ENCODE data around the gene ZNF555. TPM values are rescaled to one million over a fixed set of nuclear protein-coding genes. Genes with fewer than 3 reads are reported as not detected.

Gene ZNF555
- total RNA-seq, 6 donors from 2014 or later = 3.3 to 7.5 (median 5.8) TPM

GRCh38 chr19:2795827-2796658 is 45.2 kb upstream of the ZNF555 start:
- TF ChIP-seq EP300 (IDR thresholded peaks at IDR 0.05) (no peak), POLR2AphosphoS5 (IDR thresholded peaks at IDR 0.05) (no peak), CTCF (IDR thresholded peaks at IDR 0.05) (no peak), POLR2A (IDR thresholded peaks at IDR 0.05) (no peak)
- ATAC-seq (ENCODE audit: low FRiP score in 2 of 2) = no peak
- Histone ChIP-seq H3K4me3 (no peak overlapping the region), H3K27me3 (no peaks in the 10 kb centered on the region), H3K9me3 (no peaks in the 10 kb centered on the region), H3K4me1 (no peaks in the 10 kb centered on the region), H3K27ac (no peak overlapping the region), H3K36me3 (peaks cover 0 to 67% (median 39%) of the 10 kb centered on the region in 4 donors)
- 94 to 95% methylated on average over 23 to 25 of the region's 27 CpGs for WGBS, 2 donors
- no peak for DNase-seq

- TF ChIP-seq POLR2AphosphoS5 (IDR thresholded peaks at IDR 0.05) (no peak), EP300 (IDR thresholded peaks at IDR 0.05) (no peak)
- peak in 1 of 2 donors; percentile 62 for DNase-seq
- ATAC-seq (ENCODE audit: low FRiP score in 2 of 2) = no peak
- H3K4me1 ChIP-seq = no peaks in the 10 kb centered on the region
- no peak overlapping the region for H3K4me3 ChIP-seq
- 96 to 99% methylated on average over 13 to 20 of the region's 23 CpGs for WGBS, 2 donors
- no peak overlapping the region for H3K27ac ChIP-seq
- no peaks in the 10 kb centered on the region for H3K9me3 ChIP-seq
- no peaks in the 10 kb centered on the region for H3K27me3 ChIP-seq
- H3K36me3 ChIP-seq = peaks cover 0 to 63% (median 39%) of the 10 kb centered on the region in 4 donors
Observed at GRCh38 chr19:2796659-2797266, 44.5 kb upstream of the ZNF555 start.

GRCh38 chr19:2797280-2797679 is 44.0 kb upstream of the ZNF555 start:
- Histone ChIP-seq H3K4me1 (no peaks in the 10 kb centered on the region), H3K27me3 (no peaks in the 10 kb centered on the region), H3K4me3 (no peak overlapping the region), H3K36me3 (peaks cover 0 to 59% (median 39%) of the 10 kb centered on the region in 4 donors), H3K9me3 (no peaks in the 10 kb centered on the region), H3K27ac (no peak overlapping the region)
- TF ChIP-seq POLR2AphosphoS5 (IDR thresholded peaks at IDR 0.05) (no peak), CTCF (IDR thresholded peaks at IDR 0.05) (no peak), EP300 (IDR thresholded peaks at IDR 0.05) (no peak), POLR2A (IDR thresholded peaks at IDR 0.05) (no peak)
- ATAC-seq (ENCODE audit: low FRiP score in 2 of 2) (no peak), DNase-seq (no peak)
- 93 to 97% methylated on average over 13 to 14 of the region's 15 CpGs for WGBS, 2 donors

- H3K4me1 ChIP-seq = no peaks in the 10 kb centered on the region
- no peak overlapping the region for H3K27ac ChIP-seq
- no peak overlapping the region for H3K4me3 ChIP-seq
- DNase-seq = peak in 1 of 2 donors; percentile 56
- no peaks in the 10 kb centered on the region for H3K9me3 ChIP-seq
- no peak for TF ChIP-seq POLR2A (IDR thresholded peaks at IDR 0.05)
- TF ChIP-seq POLR2AphosphoS5 (IDR thresholded peaks at IDR 0.05) = no peak
- peaks cover 0 to 61% (median 43%) of the 10 kb centered on the region in 4 donors for H3K36me3 ChIP-seq
- WGBS, 2 donors = 97 to 99% methylated on average over 16 of the region's 16 CpGs
- no peak for ATAC-seq (ENCODE audit: low FRiP score in 2 of 2)
- no peaks in the 10 kb centered on the region for H3K27me3 ChIP-seq
Observed at GRCh38 chr19:2798158-2798685, 43.1 kb upstream of the ZNF555 start.

- no peak overlapping the region for H3K4me3 ChIP-seq
- no peaks in the 10 kb centered on the region for H3K4me1 ChIP-seq
- no peaks in the 10 kb centered on the region for H3K27me3 ChIP-seq
- no peak for TF ChIP-seq CTCF (IDR thresholded peaks at IDR 0.05)
- TF ChIP-seq POLR2A (IDR thresholded peaks at IDR 0.05) = no peak
- TF ChIP-seq EP300 (IDR thresholded peaks at IDR 0.05) = no peak
- no peak for TF ChIP-seq POLR2AphosphoS5 (IDR thresholded peaks at IDR 0.05)
- H3K9me3 ChIP-seq = no peaks in the 10 kb centered on the region
- peak in 1 of 2 donors; percentile 48 for DNase-seq
- H3K27ac ChIP-seq = no peak overlapping the region
- no peak for ATAC-seq (ENCODE audit: low FRiP score in 2 of 2)
- 78 to 92% methylated on average over 3 to 7 of the region's 7 CpGs for WGBS, 2 donors
- peaks cover 0 to 64% (median 42%) of the 10 kb centered on the region in 4 donors for H3K36me3 ChIP-seq
Observed at GRCh38 chr19:2798733-2799132, 42.5 kb upstream of the ZNF555 start.

Data from upper lobe of left lung (tissue), 6 donors.